RWPE2 (cell line): ENCODE measurements around the gene ELOVL7.

Experiments
- ATAC-seq: fragments of 200-7000 bp; cut with Tn5 transposase; 3 replicates; pipeline ENCODE4 v1.9.1; 2021; ENCODE audit warnings: low read depth
- DNase-seq: peaks from one replicate; pipeline ENCODE4 v3.0.0-alpha.2; 2020; ENCODE audit warnings: low spot score
- H3K27ac ChIP-seq: fragments of 450-650 bp; 2 replicates; pipeline ENCODE4 v1.5.1; 2017; ENCODE audit warnings: mild to moderate bottlenecking; ENCODE audit not compliant: poor library complexity, severe bottlenecking
- H3K27me3 ChIP-seq: fragments of 250-450 bp; sonication (Bioruptor Pico); 2 replicates; pipeline ENCODE4 v1.5.1; 2021; ENCODE audit warnings: mild to moderate bottlenecking, moderate library complexity; ENCODE audit not compliant: insufficient read depth, poor library complexity, severe bottlenecking
- H3K36me3 ChIP-seq: fragments of 250-450 bp; sonication (Bioruptor Pico); 2 replicates; pipeline ENCODE4 v1.5.1; 2020; ENCODE audit warnings: low read depth, mild to moderate bottlenecking, moderate library complexity
- H3K4me1 ChIP-seq: fragments of 250-450 bp; sonication (Bioruptor Pico); 2 replicates; pipeline ENCODE4 v1.5.1; 2021; ENCODE audit warnings: mild to moderate bottlenecking, moderate library complexity; ENCODE audit not compliant: insufficient read depth, poor library complexity, severe bottlenecking
- H3K4me3 ChIP-seq: fragments of 250-450 bp; sonication (Bioruptor Pico); 2 replicates; pipeline ENCODE4 v1.5.1; 2021; ENCODE audit warnings: mild to moderate bottlenecking, moderate library complexity; ENCODE audit not compliant: severe bottlenecking
- H3K9me3 ChIP-seq: fragments of 250-450 bp; sonication (Bioruptor Pico); 2 replicates; pipeline ENCODE4 v1.5.1; 2021; ENCODE audit warnings: mild to moderate bottlenecking, moderate library complexity; ENCODE audit not compliant: severe bottlenecking
- CTCF ChIP-seq: fragments of 450-650 bp; IDR thresholded peaks from one replicate; pipeline ENCODE4 v1.5.1; 2017; ENCODE audit warnings: mild to moderate bottlenecking, moderate library complexity; ENCODE audit not compliant: poor library complexity, severe bottlenecking

Gene ELOVL7

GRCh38 chr5:60851626-60852025 lies 7.6 kb upstream of the ELOVL7 start:
- Histone ChIP-seq H3K4me1 (peaks cover 9% of the 10 kb centered on the region), H3K27ac (no peak overlapping the region), H3K9me3 (peaks cover 2% of the 10 kb centered on the region), H3K27me3 (no peaks in the 10 kb centered on the region), H3K36me3 (no peaks in the 10 kb centered on the region), H3K4me3 (no peak overlapping the region)
- DNase-seq: no peak
- TF ChIP-seq CTCF: no peak
- ATAC-seq: no peak

- no peak for ATAC-seq
- no peaks in the 10 kb centered on the region for H3K27me3 ChIP-seq
Measured at GRCh38 chr5:60846298-60846697, 2.2 kb upstream of the ELOVL7 start.

GRCh38 chr5:60843386-60843935 lies 608 bp downstream of the ELOVL7 start:
- ATAC-seq (peak; percentile 47), DNase-seq (no peak)
- TF ChIP-seq CTCF: no peak
- Histone ChIP-seq H3K4me1 (no peaks in the 10 kb centered on the region), H3K36me3 (no peaks in the 10 kb centered on the region), H3K27ac (no peak overlapping the region), H3K9me3 (no peaks in the 10 kb centered on the region), H3K27me3 (no peaks in the 10 kb centered on the region), H3K4me3 (peak overlapping the region; percentile 78)

More at GRCh38 chr5:60846298-60846697, 2.2 kb upstream of the ELOVL7 start:
- H3K4me1 ChIP-seq: no peaks in the 10 kb centered on the region
- DNase-seq: no peak
- no peaks in the 10 kb centered on the region for H3K36me3 ChIP-seq
- H3K4me3 ChIP-seq: no peak overlapping the region
- no peaks in the 10 kb centered on the region for H3K9me3 ChIP-seq
- H3K27ac ChIP-seq: no peak overlapping the region
- no peak for TF ChIP-seq CTCF

- H3K36me3 ChIP-seq: no peaks in the 10 kb centered on the region
- no peaks in the 10 kb centered on the region for H3K9me3 ChIP-seq
- H3K27me3 ChIP-seq: no peaks in the 10 kb centered on the region
- no peak for TF ChIP-seq CTCF
- no peaks in the 10 kb centered on the region for H3K4me1 ChIP-seq
- ATAC-seq (peak; percentile 35), DNase-seq (no peak)
- H3K4me3 ChIP-seq: peak overlapping the region; percentile 78
- H3K27ac ChIP-seq: no peak overlapping the region
Measured at GRCh38 chr5:60842871-60843385, 1.1 kb downstream of the ELOVL7 start.

GRCh38 chr5:60841361-60841760 lies 2.7 kb downstream of the ELOVL7 start:
- Histone ChIP-seq H3K9me3 (no peaks in the 10 kb centered on the region), H3K4me1 (no peaks in the 10 kb centered on the region), H3K27me3 (no peaks in the 10 kb centered on the region), H3K4me3 (no peak overlapping the region), H3K27ac (no peak overlapping the region), H3K36me3 (no peaks in the 10 kb centered on the region)
- ATAC-seq: no peak
- TF ChIP-seq CTCF: no peak
- DNase-seq: no peak
